Breast epithelium (tissue), 4 donors: ENCODE results near the gene CCDC14. TPM values are rescaled to one million over a fixed set of nuclear protein-coding genes. Genes with fewer than 3 reads are reported as not detected.
"Not testable (repeated sequence)": the region's sequence is repeated elsewhere in the genome, so short reads cannot be mapped to it uniquely, and the experiment has no call there.

ENCODE experiments used
- DNase-seq, 2 donors: peaks; one replicate each; pipeline ENCODE4 v3.0.0-alpha.2; 2019; ENCODE audit warnings: low spot score in 2 of 2
- H3K27ac ChIP-seq, 2 donors: fragments of 200-600 bp; sonication (generic) in 1 of 2; one replicate each; pipeline ENCODE4 v1.5.1; 2016 to 2019; ENCODE audit warnings: mild to moderate bottlenecking in 1 of 2
- H3K27me3 ChIP-seq, 2 donors: fragments of 200-600 bp; sonication (generic) in 1 of 2; one replicate each; pipeline versions ENCODE4 v1.5.1 to v1.6.0; 2017 to 2019; ENCODE audit warnings: control low read depth in 1 of 2, mild to moderate bottlenecking in 1 of 2
- H3K36me3 ChIP-seq: fragments of 200-600 bp; one replicate; pipeline ENCODE4 v1.5.1; 2019
- H3K4me1 ChIP-seq, 2 donors: fragments of 200-600 bp; sonication (generic); one replicate each; pipeline ENCODE4 v1.5.1; 2016 to 2019; ENCODE audit warnings: control low read depth in 1 of 2
- H3K4me3 ChIP-seq, 3 donors: fragments of 200-600 bp; sonication (generic); 1 replicate in 2 of 3; 2 replicates in 1 of 3; pipeline ENCODE4 v1.5.1; 2016 to 2019; ENCODE audit warnings: mild to moderate bottlenecking in 3 of 3, moderate library complexity in 2 of 3
- H3K9me3 ChIP-seq, 2 donors: fragments of 200-600 bp; sonication (generic) in 1 of 2; one replicate each; pipeline ENCODE4 v1.5.1; 2016 to 2019; ENCODE audit warnings: control low read depth in 1 of 2
- POLR2A ChIP-seq: fragments of 450-650 bp; IDR thresholded peaks from one replicate; pipeline ENCODE4 v1.6.1; 2016; ENCODE audit warnings: antibody characterized with exemption, mild to moderate bottlenecking, moderate library complexity
- POLR2AphosphoS5 ChIP-seq, 3 donors: sonication (generic); formaldehyde crosslinking; IDR thresholded peaks; one replicate each; pipeline ENCODE4 v1.6.1; 2017; ENCODE audit warnings: antibody characterized with exemption in 3 of 3
- intact Hi-C: fragments of 100-400 bp; cut with DNase I; formaldehyde crosslinking; loops from one replicate; pipeline ENCODE4 v1.15.1; 2023; ENCODE audit warnings: low total_unique reads
- total RNA-seq, 3 donors: library from RNA; depleted of rRNA; stranded (reverse); fragments of >200 nt; gene quantifications; one replicate each; pipeline ENCODE4 v1.1.0, GENCODE V29; 2016
- TF ChIP-seq, protein P1 (sequence below), 3 donors: fragments of 450-650 bp; IDR thresholded peaks; one replicate each; pipeline ENCODE4 v1.5.1; 2016 to 2017; ENCODE audit warnings: antibody characterized with exemption in 3 of 3, mild to moderate bottlenecking in 3 of 3, moderate library complexity in 3 of 3

CCDC14 gene
- total RNA-seq, 3 donors from 2014 or later: 43.2 to 94.7 (median 49.5) TPM

- DNase-seq: no peak
- H3K36me3 ChIP-seq: no peaks in the 10 kb centered on the region
- no peaks in the 10 kb centered on the region for H3K4me1 ChIP-seq
- H3K27me3 ChIP-seq: no peaks in the 10 kb centered on the region
- no peaks in the 10 kb centered on the region for H3K9me3 ChIP-seq
- TF ChIP-seq POLR2A: no peak
- TF ChIP-seq, protein P1, sequence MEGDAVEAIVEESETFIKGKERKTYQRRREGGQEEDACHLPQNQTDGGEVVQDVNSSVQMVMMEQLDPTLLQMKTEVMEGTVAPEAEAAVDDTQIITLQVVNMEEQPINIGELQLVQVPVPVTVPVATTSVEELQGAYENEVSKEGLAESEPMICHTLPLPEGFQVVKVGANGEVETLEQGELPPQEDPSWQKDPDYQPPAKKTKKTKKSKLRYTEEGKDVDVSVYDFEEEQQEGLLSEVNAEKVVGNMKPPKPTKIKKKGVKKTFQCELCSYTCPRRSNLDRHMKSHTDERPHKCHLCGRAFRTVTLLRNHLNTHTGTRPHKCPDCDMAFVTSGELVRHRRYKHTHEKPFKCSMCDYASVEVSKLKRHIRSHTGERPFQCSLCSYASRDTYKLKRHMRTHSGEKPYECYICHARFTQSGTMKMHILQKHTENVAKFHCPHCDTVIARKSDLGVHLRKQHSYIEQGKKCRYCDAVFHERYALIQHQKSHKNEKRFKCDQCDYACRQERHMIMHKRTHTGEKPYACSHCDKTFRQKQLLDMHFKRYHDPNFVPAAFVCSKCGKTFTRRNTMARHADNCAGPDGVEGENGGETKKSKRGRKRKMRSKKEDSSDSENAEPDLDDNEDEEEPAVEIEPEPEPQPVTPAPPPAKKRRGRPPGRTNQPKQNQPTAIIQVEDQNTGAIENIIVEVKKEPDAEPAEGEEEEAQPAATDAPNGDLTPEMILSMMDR (IDR thresholded peaks at IDR 0.05): no peak
- no peak for TF ChIP-seq POLR2AphosphoS5 (IDR thresholded peaks at IDR 0.05)
- no peak overlapping the region for H3K27ac ChIP-seq
- H3K4me3 ChIP-seq: no peak overlapping the region
- intact Hi-C loops: no loop called here
These were observed 53.3 kb downstream of the CCDC14 start for GRCh38 chr3:123907720-123908119.

DNA sequence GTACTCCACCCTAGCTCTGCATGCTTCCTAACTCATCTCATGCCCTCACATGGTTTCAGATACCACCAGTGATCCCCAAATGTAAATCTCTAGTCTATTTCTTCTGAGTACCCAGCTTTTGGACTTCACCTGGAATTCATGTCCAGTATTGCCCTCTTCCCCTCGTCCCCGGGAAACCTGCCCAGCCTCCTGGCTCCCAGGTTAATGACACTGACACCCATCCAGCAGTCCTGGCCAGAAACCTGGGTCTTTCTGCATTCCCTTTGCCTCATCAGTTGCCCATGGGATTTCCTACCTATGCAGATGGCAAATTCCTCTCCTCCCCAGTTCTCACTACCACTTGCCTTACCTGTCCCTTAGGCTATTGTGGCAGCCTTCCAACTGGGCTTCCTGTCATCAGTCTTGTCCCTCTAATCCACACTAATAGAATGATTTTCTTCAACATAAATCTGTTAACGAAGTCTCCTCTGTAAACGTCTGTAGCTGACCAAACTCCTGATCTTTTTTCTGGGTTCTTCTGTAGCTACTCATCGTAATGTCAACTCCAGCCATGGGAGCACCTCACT lies 61.6 kb downstream of the CCDC14 start:
- no peaks in the 10 kb centered on the region for H3K36me3 ChIP-seq
- H3K4me3 ChIP-seq: no peak overlapping the region
- TF ChIP-seq, protein P1 (IDR thresholded peaks at IDR 0.05): no peak
- TF ChIP-seq POLR2AphosphoS5 (IDR thresholded peaks at IDR 0.05): no peak
- TF ChIP-seq POLR2A: no peak
- DNase-seq: no peak
- H3K27me3 ChIP-seq: no peaks in the 10 kb centered on the region
- H3K27ac ChIP-seq: no peak overlapping the region
- intact Hi-C loops: no loop called here
- no peaks in the 10 kb centered on the region for H3K9me3 ChIP-seq
- H3K4me1 ChIP-seq: no peaks in the 10 kb centered on the region

- no peak for DNase-seq
- Histone ChIP-seq H3K4me3 (no peak overlapping the region), H3K36me3 (no peaks in the 10 kb centered on the region), H3K27me3 (no peaks in the 10 kb centered on the region), H3K4me1 (no peaks in the 10 kb centered on the region), H3K9me3 (peaks cover 0 to 5% of the 10 kb centered on the region in 2 donors), H3K27ac (no peak overlapping the region)
- intact Hi-C loops: no loop called here
- TF ChIP-seq POLR2AphosphoS5 (IDR thresholded peaks at IDR 0.05) (no peak), POLR2A (no peak)
- TF ChIP-seq, protein P1 (IDR thresholded peaks at IDR 0.05): no peak
These were observed 68.0 kb downstream of the CCDC14 start for GRCh38 chr3:123893012-123893411.

- Histone ChIP-seq H3K36me3 (no peaks in the 10 kb centered on the region), H3K27ac (no peak overlapping the region), H3K4me3 (no peak overlapping the region), H3K9me3 (peaks cover 0 to 5% of the 10 kb centered on the region in 2 donors), H3K4me1 (no peaks in the 10 kb centered on the region), H3K27me3 (no peaks in the 10 kb centered on the region)
- DNase-seq: no peak
- intact Hi-C loops: no loop called here
- TF ChIP-seq POLR2AphosphoS5 (IDR thresholded peaks at IDR 0.05): no peak
- TF ChIP-seq, protein P1 (IDR thresholded peaks at IDR 0.05): no peak
- TF ChIP-seq POLR2A: no peak
These were observed 68.8 kb downstream of the CCDC14 start for GRCh38 chr3:123892195-123892594.

DNA sequence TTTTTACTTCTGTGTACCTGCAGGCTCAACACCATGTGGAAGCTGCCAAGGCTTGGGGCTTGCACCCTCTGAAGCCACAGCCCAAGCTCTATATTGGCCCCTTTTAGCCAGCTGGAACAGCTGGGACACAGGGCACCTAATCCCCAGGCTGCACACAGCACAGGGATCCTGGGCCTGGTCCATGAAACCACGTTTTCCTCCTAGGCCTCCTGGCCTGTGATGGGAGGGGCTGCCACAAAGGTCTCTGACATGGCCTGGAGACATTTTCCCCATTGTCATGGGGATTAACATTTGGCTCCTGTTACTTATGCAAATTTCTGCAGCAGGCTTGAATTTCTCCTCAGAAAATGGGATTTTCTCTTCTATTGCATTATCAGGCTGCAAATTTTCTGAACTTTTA lies 70.0 kb downstream of the CCDC14 start:
- H3K9me3 ChIP-seq, intact Hi-C loops: not testable (repeated sequence)

DNA sequence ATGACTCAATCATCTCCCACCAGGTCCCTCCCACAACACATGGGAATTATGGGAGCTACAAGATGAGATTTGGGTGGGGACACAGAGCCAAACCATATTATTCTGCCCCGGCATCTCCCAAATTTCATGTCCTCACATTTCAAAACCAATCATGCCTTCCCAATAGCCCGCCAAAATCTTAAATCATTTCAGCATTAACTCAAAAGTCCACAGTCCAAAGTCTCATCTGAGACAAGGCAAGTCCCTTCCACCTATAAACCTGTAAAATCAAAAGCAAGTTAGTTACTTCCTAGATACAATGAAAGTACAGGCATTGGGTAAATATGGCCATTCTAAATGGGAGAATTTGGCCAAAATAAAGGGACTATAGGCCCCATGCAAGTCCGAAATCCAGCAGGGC lies 70.9 kb downstream of the CCDC14 start:
- H3K27me3 ChIP-seq, H3K4me3 ChIP-seq, intact Hi-C loops, H3K4me1 ChIP-seq, H3K36me3 ChIP-seq, H3K9me3 ChIP-seq, H3K27ac ChIP-seq, DNase-seq: not testable (repeated sequence)

More for the DNA sequence above, 70.0 kb downstream of the CCDC14 start:
- not testable (repeated sequence) for H3K4me1 ChIP-seq, H3K36me3 ChIP-seq, H3K27me3 ChIP-seq, H3K27ac ChIP-seq, H3K4me3 ChIP-seq, DNase-seq
